HCT116 (cell line): ENCODE results near the gene FMO5. TPM values are rescaled to one million over a fixed set of nuclear protein-coding genes. Genes with fewer than 3 reads are reported as not detected.

Experiments used
- ATAC-seq: fragments of 200-7000 bp; cut with Tn5 transposase; 2 replicates; pipeline ENCODE4 v1.9.1; 2020; ENCODE audit warnings: mild to moderate bottlenecking, moderate library complexity
- BruUV-seq: library from RNA; stranded (reverse); fragments of 400-500 nt; replicated peaks from 2 replicates; lab custom pipeline; 2021; lab: Mats Ljungman, UMichigan
- CTCF ChIA-PET: fragments of 300-600 bp; sonication (Branson Sonifier 250); formaldehyde crosslinking; loops from one replicate; lab custom pipeline; 2021; ENCODE audit warnings: antibody characterized with exemption; lab: Charles Lee
- POLR2A ChIA-PET: fragments of 300-600, 350-600 bp; sonication (Branson Sonifier 250); formaldehyde crosslinking; loops from one replicate; lab custom pipeline; 2021; ENCODE audit warnings: antibody characterized with exemption; lab: Charles Lee
- RAD21 ChIA-PET, 2 experiments: fragments of 300-600 bp; sonication (Branson Sonifier 250); formaldehyde crosslinking; loops; one replicate each; lab custom pipeline; 2023; ENCODE audit warnings: low total read pairs in 2 of 2; ENCODE audit not compliant: uncharacterized antibody in 2 of 2, unreplicated experiment in 2 of 2, low non-redundant PET in 1 of 2; lab: Charles Lee
- DNase-seq: peaks from one replicate; pipeline ENCODE4 v3.0.0-alpha.2; 2010; ENCODE audit warnings: low read depth, low spot score
- H2AFZ ChIP-seq: fragments of 200-600 bp; shearing (Covaris generic), sonication (generic); 2 replicates; pipeline ENCODE4 v1.6.1; 2017; ENCODE audit warnings: low read depth, mixed run types, mixed read lengths, antibody characterized with exemption, low read length; ENCODE audit not compliant: poor library complexity, severe bottlenecking
- H3K27ac ChIP-seq: 2 replicates; pipeline ENCODE4 v1.5.1; 2012; ENCODE audit warnings: low read depth, low read length
- H3K27me3 ChIP-seq: fragments of 200-600 bp; sonication (generic); 2 replicates; pipeline ENCODE4 v1.6.1; 2016; ENCODE audit warnings: mixed run types, low read length, mixed read lengths; ENCODE audit not compliant: insufficient read depth
- H3K36me3 ChIP-seq, 2 experiments: fragments of 200-500 bp in 1 of 2; fragments of 200-600 bp in 1 of 2; sonication (Bioruptor generic) in 1 of 2; sonication (generic) in 1 of 2; 2 replicates each; pipeline versions ENCODE4 v1.5.1 to v1.6.1; 2014 to 2016; ENCODE audit warnings: low read length in 2 of 2, inconsistent platforms in 1 of 2, mixed read lengths in 1 of 2, mixed run types in 1 of 2; ENCODE audit not compliant: insufficient read depth in 2 of 2, control insufficient read depth in 1 of 2
- H3K4me1 ChIP-seq, 2 experiments: fragments of 200-600 bp in 1 of 2; sonication (generic) in 1 of 2; 2 replicates each; pipeline versions ENCODE4 v1.5.1 to v1.6.1; 2012 to 2017; ENCODE audit warnings: low read length in 2 of 2, inconsistent platforms in 1 of 2, mild to moderate bottlenecking in 1 of 2, mixed read lengths in 1 of 2, mixed run types in 1 of 2, moderate library complexity in 1 of 2; ENCODE audit not compliant: insufficient read depth in 2 of 2, control insufficient read depth in 1 of 2
- H3K4me2 ChIP-seq: fragments of 200-600 bp; sonication (generic); 2 replicates; pipeline ENCODE4 v1.6.1; 2017; ENCODE audit warnings: mixed run types, low read length, mixed read lengths
- H3K4me3 ChIP-seq, 2 experiments: fragments of 200-600 bp in 1 of 2; sonication (generic) in 1 of 2; replicated peaks in 1 of 2; 2 replicates each; pipeline ENCODE4 v1.5.1; 2011 to 2016; ENCODE audit warnings: low read length in 2 of 2, control low read depth in 1 of 2, low read depth in 1 of 2, mild to moderate bottlenecking in 1 of 2, mixed read lengths in 1 of 2, mixed run types in 1 of 2
- H3K79me2 ChIP-seq: fragments of 200-600 bp; sonication (generic); 2 replicates; pipeline ENCODE4 v1.6.1; 2017; ENCODE audit warnings: mild to moderate bottlenecking, mixed run types, low read length, moderate library complexity, mixed read lengths; ENCODE audit not compliant: insufficient read depth
- H3K9ac ChIP-seq: fragments of 200-600 bp; sonication (generic); 2 replicates; pipeline ENCODE4 v1.6.1; 2016; ENCODE audit warnings: low read length, mixed read lengths
- H3K9me2 ChIP-seq: fragments of 200-600 bp; sonication (generic), shearing (Covaris generic); 2 replicates; pipeline ENCODE4 v1.6.1; 2017; ENCODE audit warnings: mixed run types, mild to moderate bottlenecking, moderate library complexity; ENCODE audit not compliant: insufficient read depth
- H3K9me3 ChIP-seq, 2 experiments: fragments of 200-500 bp in 1 of 2; fragments of 200-600 bp in 1 of 2; sonication (Bioruptor generic) in 1 of 2; sonication (generic) in 1 of 2; 2 replicates each; pipeline ENCODE4 v1.6.1; 2014 to 2017; ENCODE audit warnings: low read length in 2 of 2, mixed read lengths in 2 of 2, inconsistent platforms in 1 of 2, low read depth in 1 of 2, mild to moderate bottlenecking in 1 of 2, mixed run types in 1 of 2, moderate library complexity in 1 of 2; ENCODE audit not compliant: control insufficient read depth in 1 of 2, insufficient read depth in 1 of 2
- H4K20me1 ChIP-seq: fragments of 200-600 bp; sonication (generic), shearing (Covaris generic); 2 replicates; pipeline ENCODE4 v1.6.1; 2017; ENCODE audit warnings: mixed run types, mild to moderate bottlenecking, moderate library complexity; ENCODE audit not compliant: insufficient read depth
- MAX ChIP-seq: IDR thresholded peaks from 2 replicates; pipeline ENCODE4 v1.6.1; 2012
- REST ChIP-seq: IDR thresholded peaks from 2 replicates; pipeline ENCODE4 v1.6.1; 2012; ENCODE audit warnings: low read depth
- ZNF274 ChIP-seq: fragments of 200-500 bp; sonication (Bioruptor generic); IDR thresholded peaks from 2 replicates; pipeline ENCODE4 v1.6.1; 2014; ENCODE audit warnings: mild to moderate bottlenecking, low read depth, low read length, inconsistent platforms
- intact Hi-C: fragments of 100-400 bp; cut with micrococcal nuclease; formaldehyde crosslinking; loops from 2 replicates; pipeline ENCODE4 v1.10.0; 2022
- total RNA-seq: library from RNA; stranded (reverse); gene quantifications from one replicate; pipeline ENCODE4 v1.2.1, GENCODE V29; 2021; ENCODE audit not compliant: unreplicated experiment

FMO5 gene
- total RNA-seq, 1 experiment from 2014 or later, result 0.27 TPM

- no peak for TF ChIP-seq REST
These were observed 20.0 kb upstream of the FMO5 start (continued) for GRCh38 chr1:147245129-147245528.

GRCh38 chr1:147243841-147244240, 18.7 kb upstream of the FMO5 start:
- Histone ChIP-seq H3K9ac (peak overlapping the region; percentile 87), H3K4me1 (peaks cover 8 to 35% of the 10 kb centered on the region in 2 experiments; a peak in 3 of 4 replicates), H3K4me2 (peak overlapping the region; percentile 90), H3K27me3 (no peaks in the 10 kb centered on the region), H4K20me1 (peaks cover 14% of the 10 kb centered on the region; the same call in 1 of the 2 replicates), H3K4me3 (peak overlapping the region; percentile 73 to 88), H3K79me2 (peaks cover 59% of the 10 kb centered on the region), H3K36me3 (no peaks in the 10 kb centered on the region), H3K9me3 (no peaks in the 10 kb centered on the region), H3K9me2 (no peaks in the 10 kb centered on the region), H3K27ac (peak overlapping the region; percentile 97; the same call in 1 of the 2 replicates), H2AFZ (no peak overlapping the region)
- RAD21 ChIA-PET, result no interaction called here
- POLR2A ChIA-PET, result interaction anchor here (0.8 kb wide), 1 partner anchor 71 kb away, joined by 3 read pairs; no protein-coding TSS in a partner anchor
- intact Hi-C loops, result no loop called here
- BruUV-seq, result TSS peak; percentile 55
- TF ChIP-seq MAX (no peak), ZNF274 (no peak)
- DNase-seq (no peak), ATAC-seq (no peak)
- CTCF ChIA-PET, result interaction anchor here (0.9 to 1.9 kb wide), 4 partner anchors 9 to 71 kb away, joined by 3 to 16 read pairs (median 6); no protein-coding TSS in a partner anchor
